Gastroesophageal sphincter (tissue), 4 donors: ENCODE data around the gene ABLIM2. TPM values are rescaled to one million over a fixed set of nuclear protein-coding genes. Genes with fewer than 3 reads are reported as not detected.

Experiments used
- ATAC-seq: fragments of 150-250 bp; one replicate; pipeline ENCODE4 v1.9.1; 2016; ENCODE audit warnings: mild to moderate bottlenecking, moderate library complexity
- H3K27ac ChIP-seq, 4 donors: fragments of 200-600 bp; sonication (generic) in 3 of 4; 1 replicate in 3 of 4; 2 replicates in 1 of 4; pipeline ENCODE4 v1.5.1; 2016 to 2019
- H3K27me3 ChIP-seq: fragments of 200-600 bp; sonication (generic); one replicate; pipeline ENCODE4 v1.5.1; 2019
- H3K36me3 ChIP-seq, 2 donors: fragments of 200-600 bp; sonication (generic); one replicate each; pipeline ENCODE4 v1.5.1; 2019; ENCODE audit warnings: control low read depth in 1 of 2
- H3K4me1 ChIP-seq, 3 donors: fragments of 200-600 bp; sonication (generic); 1 replicate in 2 of 3; 2 replicates in 1 of 3; pipeline ENCODE4 v1.5.1; 2016 to 2019; ENCODE audit warnings: control low read depth in 2 of 3
- H3K4me3 ChIP-seq, 2 donors: fragments of 200-600 bp; sonication (generic); one replicate each; pipeline ENCODE4 v1.5.1; 2019; ENCODE audit warnings: mild to moderate bottlenecking in 1 of 2, moderate library complexity in 1 of 2
- H3K9me3 ChIP-seq, 3 donors: fragments of 200-600 bp; sonication (generic); one replicate each; pipeline ENCODE4 v1.5.1; 2017 to 2019; ENCODE audit warnings: control low read depth in 2 of 3
- EP300 ChIP-seq: sonication (generic); formaldehyde crosslinking; IDR thresholded peaks from one replicate; pipeline ENCODE4 v1.6.1; 2017; ENCODE audit warnings: antibody characterized with exemption, mild to moderate bottlenecking
- POLR2A ChIP-seq, 2 donors: fragments of 450-650 bp; IDR thresholded peaks; one replicate each; pipeline ENCODE4 v1.6.1; 2017; ENCODE audit warnings: antibody characterized with exemption in 2 of 2, mild to moderate bottlenecking in 2 of 2, moderate library complexity in 1 of 2
- POLR2AphosphoS5 ChIP-seq: sonication (generic); formaldehyde crosslinking; IDR thresholded peaks from one replicate; pipeline ENCODE4 v1.6.1; 2017; ENCODE audit warnings: antibody characterized with exemption
- WGBS, 2 donors: methylation state at CpG; one replicate each; pipeline ENCODE4 v1.1.5; 2018; ENCODE audit warnings: low coverage in 1 of 2; 5-methylcytosine and 5-hydroxymethylcytosine counted together
- total RNA-seq, 4 donors: library from RNA; depleted of rRNA; stranded (reverse); fragments of >200 nt; gene quantifications; one replicate each; pipeline ENCODE4 v1.1.0, GENCODE V29; 2016
- TF ChIP-seq, protein P1 (sequence below), 4 experiments: fragments of 200-600 bp in 2 of 4; fragments of 450-650 bp in 2 of 4; sonication (generic) in 1 of 4; IDR thresholded peaks; one replicate each; pipeline ENCODE4 v1.5.1; 2017 to 2019; ENCODE audit warnings: antibody characterized with exemption in 4 of 4, mild to moderate bottlenecking in 2 of 4, moderate library complexity in 2 of 4

The ABLIM2 gene
- total RNA-seq, 4 donors from 2014 or later: 5.0 to 13.5 (median 8.0) TPM

DNA sequence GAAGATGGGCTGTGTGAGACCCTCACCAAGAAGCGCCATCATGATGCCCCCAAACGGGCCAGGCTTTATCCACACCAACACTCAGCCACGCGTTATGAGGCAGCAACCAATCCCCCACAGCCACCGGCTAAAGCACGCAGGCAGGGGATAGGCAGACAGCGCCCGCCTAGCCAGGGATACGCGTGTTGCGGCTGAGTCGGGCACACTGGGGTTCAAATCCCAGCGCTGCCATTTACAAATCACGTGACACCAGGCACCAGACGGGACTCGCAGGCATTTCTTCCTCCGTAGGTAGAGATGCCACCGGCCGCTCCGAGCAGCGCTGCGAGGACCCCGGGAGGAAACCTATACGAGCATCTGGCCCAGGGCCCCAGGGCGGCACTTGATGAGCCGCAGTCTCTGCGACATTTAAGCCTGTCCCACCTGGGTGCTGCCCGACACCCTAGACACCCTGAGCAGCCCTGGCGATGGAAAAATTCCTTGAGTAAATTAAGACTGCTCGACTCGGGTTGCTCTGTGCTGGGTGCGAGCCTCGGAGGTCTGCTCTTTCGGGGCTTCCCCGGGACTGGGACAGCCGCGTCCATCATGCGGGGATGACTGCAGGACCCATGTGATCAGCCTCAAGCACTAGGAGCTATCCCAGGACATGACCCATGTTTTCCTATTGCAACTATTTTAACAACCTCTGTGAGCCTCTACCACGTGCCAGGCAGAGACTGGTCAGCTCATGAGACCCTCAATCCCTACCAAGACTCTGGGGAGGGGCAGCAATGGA lies 6.3 kb downstream of the ABLIM2 start:
- peaks cover 0 to 5% of the 10 kb centered on the region in 2 donors for H3K36me3 ChIP-seq
- no peak for ATAC-seq
- H3K9me3 ChIP-seq: no peaks in the 10 kb centered on the region
- H3K4me1 ChIP-seq: peaks cover 0 to 6% (median under 1%) of the 10 kb centered on the region in 3 donors
- H3K27ac ChIP-seq: no peak overlapping the region
- TF ChIP-seq POLR2A (IDR thresholded peaks at IDR 0.05): no peak
- no peak for TF ChIP-seq EP300
- TF ChIP-seq POLR2AphosphoS5: no peak
- TF ChIP-seq, protein P1, sequence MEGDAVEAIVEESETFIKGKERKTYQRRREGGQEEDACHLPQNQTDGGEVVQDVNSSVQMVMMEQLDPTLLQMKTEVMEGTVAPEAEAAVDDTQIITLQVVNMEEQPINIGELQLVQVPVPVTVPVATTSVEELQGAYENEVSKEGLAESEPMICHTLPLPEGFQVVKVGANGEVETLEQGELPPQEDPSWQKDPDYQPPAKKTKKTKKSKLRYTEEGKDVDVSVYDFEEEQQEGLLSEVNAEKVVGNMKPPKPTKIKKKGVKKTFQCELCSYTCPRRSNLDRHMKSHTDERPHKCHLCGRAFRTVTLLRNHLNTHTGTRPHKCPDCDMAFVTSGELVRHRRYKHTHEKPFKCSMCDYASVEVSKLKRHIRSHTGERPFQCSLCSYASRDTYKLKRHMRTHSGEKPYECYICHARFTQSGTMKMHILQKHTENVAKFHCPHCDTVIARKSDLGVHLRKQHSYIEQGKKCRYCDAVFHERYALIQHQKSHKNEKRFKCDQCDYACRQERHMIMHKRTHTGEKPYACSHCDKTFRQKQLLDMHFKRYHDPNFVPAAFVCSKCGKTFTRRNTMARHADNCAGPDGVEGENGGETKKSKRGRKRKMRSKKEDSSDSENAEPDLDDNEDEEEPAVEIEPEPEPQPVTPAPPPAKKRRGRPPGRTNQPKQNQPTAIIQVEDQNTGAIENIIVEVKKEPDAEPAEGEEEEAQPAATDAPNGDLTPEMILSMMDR (IDR thresholded peaks at IDR 0.05): no peak
- no CpG with 5 or more reads among the region's 39 CpGs for WGBS, 2 donors
- H3K4me3 ChIP-seq: no peak overlapping the region
- H3K27me3 ChIP-seq: peaks cover under 1% of the 10 kb centered on the region

- H3K4me1 ChIP-seq: peaks cover 0 to 4% (median 1%) of the 10 kb centered on the region in 3 donors
- no peak overlapping the region for H3K4me3 ChIP-seq
- peaks cover 0 to 5% of the 10 kb centered on the region in 2 donors for H3K36me3 ChIP-seq
- ATAC-seq: no peak
- no peak overlapping the region for H3K27ac ChIP-seq
- H3K9me3 ChIP-seq: no peaks in the 10 kb centered on the region
- no peaks in the 10 kb centered on the region for H3K27me3 ChIP-seq
- TF ChIP-seq POLR2AphosphoS5 (no peak), POLR2A (IDR thresholded peaks at IDR 0.05) (no peak), EP300 (no peak)
- TF ChIP-seq, protein P1 (IDR thresholded peaks at IDR 0.05): no peak
- WGBS, 2 donors: no CpG with 5 or more reads among the region's 15 CpGs
Observed at GRCh38 chr4:8151165-8151650, 7.4 kb downstream of the ABLIM2 start.

DNA sequence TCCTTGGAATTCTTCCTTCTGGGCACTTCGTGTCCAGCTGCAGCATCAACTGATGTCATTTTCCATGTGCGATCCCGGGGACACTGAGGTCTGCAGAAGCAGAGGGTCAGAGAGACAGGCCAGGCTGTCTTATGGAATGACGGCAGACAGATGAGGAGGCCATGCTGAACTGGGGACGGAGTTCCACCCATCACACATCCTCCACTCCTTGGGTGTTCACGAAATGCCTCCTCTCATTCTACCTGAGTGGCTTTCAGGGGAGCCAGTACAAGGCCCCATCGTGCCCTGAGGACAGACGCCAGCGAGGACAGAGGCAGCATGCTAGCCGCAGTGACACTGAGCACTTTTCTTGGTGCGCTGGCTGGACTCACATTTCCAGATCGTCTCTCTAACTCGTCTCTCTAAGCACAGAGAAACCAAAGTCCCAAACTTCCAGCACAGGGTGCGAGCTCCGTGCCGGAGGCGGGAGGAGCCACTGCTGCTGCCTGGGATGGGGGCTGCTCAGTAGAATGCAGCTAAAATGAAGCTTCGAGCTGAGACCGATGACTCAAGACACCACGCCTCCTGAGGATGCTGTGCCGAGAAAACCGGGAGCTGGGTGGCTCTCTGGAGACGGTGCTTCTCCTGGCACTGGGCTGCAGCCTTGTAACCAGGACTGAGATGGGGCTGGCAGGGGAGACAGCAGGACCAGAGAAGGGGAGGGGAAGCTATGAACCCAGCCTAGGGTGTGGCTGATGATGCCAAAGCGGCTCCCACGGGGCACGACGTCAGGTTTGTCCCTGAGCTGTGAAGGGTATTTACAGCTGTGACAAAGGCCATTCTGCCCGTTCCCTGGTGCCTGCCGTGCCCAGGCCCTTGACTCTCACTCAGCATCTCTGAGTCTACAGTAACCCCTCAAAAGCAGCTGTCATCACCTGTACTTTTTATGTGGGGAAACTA lies 8.2 kb downstream of the ABLIM2 start:
- 79 to 92% methylated on average over 5 to 7 of the region's 29 CpGs for WGBS, 2 donors
- no peaks in the 10 kb centered on the region for H3K9me3 ChIP-seq
- H3K27me3 ChIP-seq: no peaks in the 10 kb centered on the region
- H3K4me3 ChIP-seq: no peak overlapping the region
- peaks cover 0 to 5% of the 10 kb centered on the region in 2 donors for H3K36me3 ChIP-seq
- TF ChIP-seq EP300 (no peak), POLR2AphosphoS5 (no peak), POLR2A (IDR thresholded peaks at IDR 0.05) (no peak)
- TF ChIP-seq, protein P1 (IDR thresholded peaks at IDR 0.05): no peak
- H3K4me1 ChIP-seq: peaks cover 0 to 12% (median 6%) of the 10 kb centered on the region in 3 donors
- no peak overlapping the region for H3K27ac ChIP-seq
- no peak for ATAC-seq

- Histone ChIP-seq H3K27me3 (no peaks in the 10 kb centered on the region), H3K4me3 (no peak overlapping the region), H3K4me1 (peaks cover 0 to 19% (median 9%) of the 10 kb centered on the region in 3 donors), H3K27ac (no peak overlapping the region), H3K9me3 (no peaks in the 10 kb centered on the region), H3K36me3 (peaks cover 0 to 5% of the 10 kb centered on the region in 2 donors)
- ATAC-seq: no peak
- TF ChIP-seq, protein P1 (IDR thresholded peaks at IDR 0.05): no peak
- TF ChIP-seq POLR2AphosphoS5: no peak
- TF ChIP-seq POLR2A (IDR thresholded peaks at IDR 0.05): no peak
- TF ChIP-seq EP300: no peak
- WGBS, 2 donors: 74% methylated on average over 6 of the region's 7 CpGs; no CpG with 5 or more reads in 1 of the 2 donors
Observed at GRCh38 chr4:8149664-8150063, 8.9 kb downstream of the ABLIM2 start.
